ENCODE measurements around the gene PCK2.

Gene PCK2

DNA sequence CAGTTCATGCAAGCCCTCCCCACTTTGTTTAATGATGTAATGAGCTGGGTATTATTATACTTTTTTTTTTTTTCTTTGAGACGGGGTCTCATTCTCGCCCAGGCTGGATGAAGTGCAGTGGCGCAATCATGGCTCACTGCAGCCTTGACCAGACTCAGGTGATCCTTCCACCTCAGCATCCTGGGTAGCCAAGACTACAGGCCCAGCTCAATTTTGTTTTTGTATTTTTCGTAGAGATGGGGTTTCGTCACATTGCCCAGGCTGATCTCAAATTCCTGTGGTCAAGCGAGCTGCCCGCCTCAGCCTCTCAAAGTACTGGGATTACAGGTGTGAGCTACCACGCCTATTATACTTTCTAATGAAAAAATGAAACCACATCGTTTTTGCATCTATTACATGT is 15.9 kb downstream of the PCK2 start:
- no peak for TF ChIP-seq SNAI2 (CRISPR knock-in tag; IDR thresholded peaks at IDR 0.05)
- TF ChIP-seq ZFP30 (CRISPR knock-in tag; IDR thresholded peaks at IDR 0.05) = no peak
- TF ChIP-seq RARB (CRISPR knock-in tag; IDR thresholded peaks at IDR 0.05) = no peak
- no peak for TF ChIP-seq OSR1 (CRISPR knock-in tag; IDR thresholded peaks at IDR 0.05)
- no peak for TF ChIP-seq ESRRG (CRISPR knock-in tag; IDR thresholded peaks at IDR 0.05)
- no peak for TF ChIP-seq ZNF8 (CRISPR knock-in tag; IDR thresholded peaks at IDR 0.05)
- TF ChIP-seq CSDC2 (CRISPR knock-in tag; IDR thresholded peaks at IDR 0.05) = no peak
- no peak for TF ChIP-seq BACH2 (CRISPR knock-in tag; IDR thresholded peaks at IDR 0.05; ENCODE audit: borderline replicate concordance)
- no peak for TF ChIP-seq PATZ1 (CRISPR knock-in tag; IDR thresholded peaks at IDR 0.05; ENCODE audit: borderline replicate concordance)
- no peak for TF ChIP-seq GLIS3 (CRISPR knock-in tag; IDR thresholded peaks at IDR 0.05)
- no peak for TF ChIP-seq TOX (CRISPR knock-in tag; IDR thresholded peaks at IDR 0.05; ENCODE audit: borderline replicate concordance)
- TF ChIP-seq ISL1 (CRISPR knock-in tag; IDR thresholded peaks at IDR 0.05) = no peak
- TF ChIP-seq TSHZ2 (CRISPR knock-in tag; IDR thresholded peaks at IDR 0.05) = no peak
- TF ChIP-seq PPARA (CRISPR knock-in tag; IDR thresholded peaks at IDR 0.05; ENCODE audit: borderline replicate concordance) = no peak
- TF ChIP-seq, protein P1, sequence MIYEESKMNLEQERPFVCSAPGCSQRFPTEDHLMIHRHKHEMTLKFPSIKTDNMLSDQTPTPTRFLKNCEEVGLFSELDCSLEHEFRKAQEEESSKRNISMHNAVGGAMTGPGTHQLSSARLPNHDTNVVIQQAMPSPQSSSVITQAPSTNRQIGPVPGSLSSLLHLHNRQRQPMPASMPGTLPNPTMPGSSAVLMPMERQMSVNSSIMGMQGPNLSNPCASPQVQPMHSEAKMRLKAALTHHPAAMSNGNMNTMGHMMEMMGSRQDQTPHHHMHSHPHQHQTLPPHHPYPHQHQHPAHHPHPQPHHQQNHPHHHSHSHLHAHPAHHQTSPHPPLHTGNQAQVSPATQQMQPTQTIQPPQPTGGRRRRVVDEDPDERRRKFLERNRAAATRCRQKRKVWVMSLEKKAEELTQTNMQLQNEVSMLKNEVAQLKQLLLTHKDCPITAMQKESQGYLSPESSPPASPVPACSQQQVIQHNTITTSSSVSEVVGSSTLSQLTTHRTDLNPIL (CRISPR knock-in tag; IDR thresholded peaks at IDR 0.05; ENCODE audit: low read depth) = no peak
- ATAC-seq = no peak

DNA sequence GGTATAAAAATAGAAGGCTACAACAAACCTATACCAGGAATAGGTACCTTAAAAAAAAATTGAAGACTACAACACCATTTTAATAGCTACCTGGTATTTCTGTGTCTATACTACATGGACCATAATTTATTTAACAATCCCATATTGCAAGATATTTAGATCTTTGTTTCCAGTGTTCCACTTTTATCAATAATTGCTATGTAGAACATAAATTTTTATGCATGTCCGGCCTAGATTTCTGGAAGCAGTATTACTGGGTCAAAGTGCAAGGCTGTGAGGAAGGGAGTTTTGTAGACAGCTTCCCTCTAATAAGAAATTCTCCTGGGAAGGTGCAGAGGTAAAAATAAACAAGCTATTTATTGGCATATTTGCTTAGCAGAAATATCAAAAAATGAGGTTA is 16.4 kb downstream of the PCK2 start:
- TF ChIP-seq GLIS3 (CRISPR knock-in tag; IDR thresholded peaks at IDR 0.05) = no peak
- no peak for TF ChIP-seq ARNTL (CRISPR knock-in tag; IDR thresholded peaks at IDR 0.05; ENCODE audit: borderline replicate concordance, low read depth)
- TF ChIP-seq TOX (CRISPR knock-in tag; IDR thresholded peaks at IDR 0.05; ENCODE audit: borderline replicate concordance) = no peak
- TF ChIP-seq, protein P1 (CRISPR knock-in tag; IDR thresholded peaks at IDR 0.05; ENCODE audit: low read depth) = no peak
- TF ChIP-seq ZFP30 (CRISPR knock-in tag; IDR thresholded peaks at IDR 0.05) = no peak
- TF ChIP-seq ZNF8 (CRISPR knock-in tag; IDR thresholded peaks at IDR 0.05) = no peak
- no peak for TF ChIP-seq SNAI2 (CRISPR knock-in tag; IDR thresholded peaks at IDR 0.05)
- TF ChIP-seq, protein P2, sequence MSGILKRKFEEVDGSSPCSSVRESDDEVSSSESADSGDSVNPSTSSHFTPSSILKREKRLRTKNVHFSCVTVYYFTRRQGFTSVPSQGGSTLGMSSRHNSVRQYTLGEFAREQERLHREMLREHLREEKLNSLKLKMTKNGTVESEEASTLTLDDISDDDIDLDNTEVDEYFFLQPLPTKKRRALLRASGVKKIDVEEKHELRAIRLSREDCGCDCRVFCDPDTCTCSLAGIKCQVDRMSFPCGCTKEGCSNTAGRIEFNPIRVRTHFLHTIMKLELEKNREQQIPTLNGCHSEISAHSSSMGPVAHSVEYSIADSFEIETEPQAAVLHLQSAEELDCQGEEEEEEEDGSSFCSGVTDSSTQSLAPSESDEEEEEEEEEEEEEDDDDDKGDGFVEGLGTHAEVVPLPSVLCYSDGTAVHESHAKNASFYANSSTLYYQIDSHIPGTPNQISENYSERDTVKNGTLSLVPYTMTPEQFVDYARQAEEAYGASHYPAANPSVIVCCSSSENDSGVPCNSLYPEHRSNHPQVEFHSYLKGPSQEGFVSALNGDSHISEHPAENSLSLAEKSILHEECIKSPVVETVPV (CRISPR knock-in tag; IDR thresholded peaks at IDR 0.05) = no peak
- TF ChIP-seq ZNF565 (CRISPR knock-in tag; conservative IDR thresholded peaks at IDR 0.05; ENCODE audit: low read depth) = no peak
- no peak for TF ChIP-seq ISL1 (CRISPR knock-in tag; IDR thresholded peaks at IDR 0.05)
- no peak for TF ChIP-seq TSHZ2 (CRISPR knock-in tag; IDR thresholded peaks at IDR 0.05)
- no peak for ATAC-seq

All from SK-N-SH treated with all-trans-retinoic acid at 6 μM for 48 hours (cell line).